ENCODE measurements around the gene CUBN.

Gene CUBN

DNA sequence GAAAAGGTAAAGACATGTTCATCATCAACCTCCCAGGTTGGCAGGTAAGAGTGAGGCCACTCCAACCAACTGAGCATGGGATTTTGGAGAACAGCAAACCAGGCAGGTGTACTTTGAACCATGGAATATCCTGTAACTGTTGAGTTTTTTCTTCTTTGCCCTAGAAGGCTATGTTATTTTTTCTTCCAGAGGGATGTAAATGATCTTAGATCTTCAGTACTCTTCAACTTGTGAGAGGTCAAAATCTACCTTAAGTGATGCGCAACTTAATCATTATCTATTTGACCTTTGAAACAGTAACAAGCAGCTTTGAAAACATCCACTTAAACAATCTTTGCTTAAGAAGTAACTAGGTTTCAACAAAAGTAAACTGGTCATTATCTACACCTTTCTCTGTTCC, at the start of gene CUBN:
Gene CUBN, minus strand, starts transcription at position 71 of the 400 bp plus-strand sequence. Its CDS starts 46 bp downstream, at position 25.
- no peak for DNase-seq

DNA sequence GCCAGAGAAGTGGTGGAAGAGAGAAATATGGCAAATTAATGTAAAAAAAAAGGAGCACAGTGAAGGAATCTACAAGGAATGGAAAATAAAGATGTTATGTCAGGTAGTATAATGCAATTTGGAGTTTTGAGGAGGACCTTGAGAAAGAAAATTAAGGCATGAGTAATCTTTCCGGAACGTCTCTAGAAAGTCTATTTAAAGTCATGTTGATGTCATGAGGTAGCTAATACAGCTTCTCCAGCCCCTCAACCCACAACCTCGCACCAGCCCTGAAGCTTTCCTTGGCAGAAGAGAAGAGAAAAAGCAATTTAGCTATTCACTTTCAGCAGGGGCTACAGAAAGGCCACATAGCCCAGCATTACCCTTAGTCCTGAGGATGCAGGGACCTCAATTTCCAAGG, 49.4 kb upstream of the CUBN start:
- no peak for DNase-seq

DNA sequence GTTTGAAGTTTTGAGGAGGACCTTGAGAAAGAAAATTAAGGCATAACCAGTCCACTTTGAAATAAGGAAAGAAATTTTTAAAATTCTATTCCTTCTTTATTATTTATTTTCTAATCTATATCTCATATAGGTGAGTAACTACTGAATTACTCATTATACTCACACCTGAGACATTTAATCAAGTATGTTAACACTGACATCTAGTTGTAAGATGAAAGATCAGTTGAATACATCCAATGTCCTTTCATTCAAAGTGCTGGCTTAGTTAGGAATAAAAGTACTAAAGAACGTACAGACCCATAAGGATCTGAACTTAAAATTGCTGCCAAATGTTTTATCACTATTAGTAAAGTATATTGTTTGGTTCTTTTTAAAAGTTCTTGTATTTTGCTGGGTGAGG, 48.4 kb upstream of the CUBN start:
- DNase-seq: no peak

DNA sequence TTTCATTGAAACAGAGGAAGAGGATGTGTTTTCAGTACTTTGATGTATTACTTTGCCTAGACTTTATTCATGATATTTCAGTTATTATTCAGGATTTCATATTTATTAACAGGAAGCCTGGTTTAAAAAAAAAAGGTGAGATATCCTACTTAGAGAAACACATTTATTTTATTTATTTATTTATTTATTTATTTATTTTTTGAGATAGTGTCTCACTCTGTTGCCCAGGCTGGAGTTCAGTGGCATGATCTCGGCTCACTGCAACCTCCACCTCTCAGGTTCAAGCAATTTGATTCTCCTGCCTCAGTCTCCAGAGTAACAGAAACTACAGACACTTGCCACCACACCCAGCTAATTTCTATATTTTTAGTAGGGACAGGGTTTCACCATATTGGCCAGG, 47.4 kb upstream of the CUBN start:
- no peak for DNase-seq

DNA sequence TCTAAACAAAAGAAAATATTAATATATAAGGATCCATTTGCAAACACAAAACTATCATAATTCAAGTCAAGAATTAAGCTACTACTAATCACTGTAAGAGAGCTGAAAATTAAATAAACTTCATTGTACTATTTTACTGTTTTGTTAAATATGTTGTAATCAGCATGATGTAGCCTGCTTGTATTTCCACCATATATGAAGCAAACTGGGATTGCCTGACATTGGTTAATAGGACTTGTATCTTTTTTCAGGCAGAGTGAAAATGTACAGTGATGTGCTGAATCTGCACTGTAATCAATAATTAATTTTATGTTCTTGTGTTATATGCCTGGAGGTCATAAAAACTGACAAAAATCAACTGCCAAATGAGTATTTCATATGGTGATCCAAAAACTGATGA, 46.5 kb upstream of the CUBN start:
- no peak for DNase-seq

DNA sequence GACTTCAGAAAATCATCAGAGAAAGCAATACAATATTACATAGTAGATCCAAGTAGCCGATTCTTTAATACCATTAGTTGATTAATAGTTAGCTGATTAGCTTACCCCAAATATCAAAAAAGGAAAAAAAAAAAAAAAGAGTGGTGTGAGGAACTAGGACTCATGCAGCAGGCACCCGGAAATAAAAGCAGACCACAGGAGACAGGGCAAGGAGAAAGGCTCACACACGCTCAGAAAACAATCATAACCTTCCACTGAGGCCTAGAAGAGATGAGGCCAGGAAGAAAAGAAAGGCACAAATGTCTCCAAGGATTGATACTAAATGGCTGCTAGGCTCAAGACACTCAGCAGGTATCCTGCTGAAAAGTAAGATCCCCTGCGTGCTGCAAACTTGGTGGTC, 45.9 kb upstream of the CUBN start:
- DNase-seq: no peak

DNA sequence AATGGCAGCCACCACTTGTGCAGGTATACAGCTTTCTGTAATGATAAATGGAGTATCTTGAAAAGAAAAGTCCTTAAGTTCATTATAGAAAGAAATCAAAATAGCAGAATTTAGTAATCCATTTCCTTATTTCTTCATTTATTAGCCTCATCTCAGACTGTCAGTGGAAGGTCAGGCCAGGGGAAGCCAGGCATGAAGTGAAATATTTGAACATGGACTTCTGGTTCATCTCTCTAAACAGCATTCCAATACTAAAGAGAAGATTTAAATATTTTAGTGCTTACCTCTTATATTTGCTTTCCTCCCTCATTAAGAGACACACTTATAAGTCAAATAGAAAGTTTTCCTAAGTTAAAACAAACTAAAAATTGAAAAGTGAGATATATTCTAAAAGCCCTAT, 45.0 kb upstream of the CUBN start:
- DNase-seq: no peak

DNA sequence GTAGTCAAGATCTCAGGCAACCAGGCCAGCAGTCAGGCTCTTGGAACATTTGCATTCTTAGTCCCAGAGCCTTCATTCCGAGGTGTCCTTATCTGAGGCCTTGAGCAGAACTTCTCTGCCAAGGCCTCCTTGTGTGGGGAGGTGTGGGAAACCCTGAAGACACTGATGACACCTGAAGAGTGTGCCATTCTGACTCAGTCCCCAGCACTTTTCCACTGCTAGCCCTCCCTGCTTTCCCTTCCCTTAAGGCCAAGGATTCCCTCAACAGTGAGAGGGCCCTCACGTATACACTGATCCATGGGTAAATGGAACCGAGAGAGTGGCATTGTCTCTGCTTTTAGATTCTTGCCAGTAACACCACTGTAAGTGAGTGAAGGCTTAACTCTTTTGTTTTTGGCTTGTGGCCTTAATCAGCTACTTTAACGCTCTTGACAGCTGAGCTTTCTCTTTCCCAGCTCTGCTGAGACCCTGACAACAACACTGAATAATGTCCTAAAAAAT, 41.6 kb upstream of the CUBN start:
- DNase-seq: no peak

DNA sequence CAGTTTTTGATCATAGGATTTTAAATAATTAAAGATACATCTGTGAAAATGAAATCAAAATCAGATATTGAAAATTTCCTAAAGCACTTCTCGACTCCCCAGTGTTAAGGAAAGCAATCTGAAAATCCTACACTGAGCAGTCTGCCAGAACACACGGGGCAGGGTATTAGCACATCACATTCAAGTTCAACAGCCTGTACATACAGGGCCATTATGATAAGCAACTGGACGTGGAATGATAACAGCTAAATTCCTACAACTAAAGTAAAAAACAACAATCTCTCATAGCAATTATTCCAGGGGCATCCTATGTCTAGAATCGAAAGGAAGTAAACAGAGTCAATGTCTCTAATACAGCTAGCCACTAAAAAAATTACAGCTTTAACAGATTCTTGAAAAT, 40.2 kb upstream of the CUBN start:
- no peak for DNase-seq

DNA sequence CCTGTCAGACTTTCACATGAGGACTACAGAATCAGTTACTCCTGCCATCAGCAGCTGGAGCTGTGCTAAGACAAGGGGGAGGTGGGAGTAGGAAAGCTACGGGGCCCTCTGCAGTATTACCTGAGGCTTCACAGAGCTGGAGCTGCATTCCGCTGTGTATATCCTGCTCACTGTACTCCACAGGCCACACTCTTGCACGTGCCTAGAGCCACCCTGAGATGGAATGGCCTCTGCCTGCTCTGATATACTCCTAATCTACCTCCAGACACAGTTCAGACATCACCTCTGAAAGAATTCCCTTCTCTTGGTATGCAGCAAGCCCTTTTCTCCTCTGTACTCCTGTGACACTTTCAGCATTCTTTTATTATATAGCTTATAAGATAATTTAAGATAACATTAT, 37.1 kb upstream of the CUBN start:
- no peak for DNase-seq

DNA sequence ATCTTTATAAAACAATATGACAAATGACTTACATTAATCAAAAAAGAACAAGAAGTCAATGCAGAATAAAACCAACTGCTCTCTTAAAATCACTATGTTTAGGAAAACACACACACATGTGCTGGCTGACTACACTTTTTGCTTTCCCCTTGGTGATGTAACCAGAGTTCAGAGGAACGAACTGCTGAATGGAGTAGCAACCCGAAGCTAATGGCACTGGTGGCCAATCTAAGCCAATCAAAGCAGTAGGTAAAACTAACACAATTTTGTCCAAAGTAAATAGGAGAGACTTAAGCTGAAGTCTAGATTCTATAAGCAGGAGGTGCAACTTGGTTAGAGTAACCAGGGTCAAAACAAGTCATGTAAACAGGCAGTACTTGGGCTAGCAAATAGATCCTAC, 33.2 kb upstream of the CUBN start:
- DNase-seq: no peak

DNA sequence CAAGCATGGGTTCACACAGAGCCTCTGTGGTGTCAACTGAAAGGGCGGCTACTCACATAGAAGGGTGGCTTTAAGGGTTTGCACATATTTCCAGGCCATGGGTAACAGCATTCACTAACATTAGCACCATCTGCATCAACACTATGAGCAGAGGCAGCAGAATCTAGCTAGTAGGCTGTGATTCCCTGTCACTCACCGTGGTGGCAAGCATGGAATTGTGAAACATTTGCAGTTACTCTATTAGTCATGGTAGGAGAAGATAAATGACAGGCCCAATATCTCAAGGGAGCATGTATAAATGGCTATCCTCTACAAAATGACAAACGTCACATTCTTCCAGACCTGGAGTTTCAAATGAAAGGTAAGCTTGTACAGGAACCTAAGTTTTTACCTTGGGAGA, 32.2 kb upstream of the CUBN start:
- no peak for DNase-seq

DNA sequence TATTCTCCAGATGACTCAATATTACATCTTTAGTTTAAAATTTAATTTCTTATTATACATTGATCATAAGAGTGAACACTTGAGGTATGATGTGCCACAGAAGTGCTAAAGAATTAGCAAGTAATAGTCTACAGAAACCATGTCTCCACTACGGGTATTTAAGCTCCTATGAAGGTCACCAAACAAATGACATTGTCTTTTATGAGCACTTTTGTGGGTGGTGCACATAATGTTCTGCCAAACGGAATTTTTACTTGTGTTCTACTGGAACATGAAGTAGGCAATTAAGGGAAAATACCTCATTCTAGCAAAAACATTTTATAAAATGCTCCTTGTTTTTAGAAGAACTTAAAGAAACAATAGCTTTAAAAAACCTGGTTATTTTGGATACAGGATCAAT, 27.4 kb upstream of the CUBN start:
- no peak for DNase-seq

DNA sequence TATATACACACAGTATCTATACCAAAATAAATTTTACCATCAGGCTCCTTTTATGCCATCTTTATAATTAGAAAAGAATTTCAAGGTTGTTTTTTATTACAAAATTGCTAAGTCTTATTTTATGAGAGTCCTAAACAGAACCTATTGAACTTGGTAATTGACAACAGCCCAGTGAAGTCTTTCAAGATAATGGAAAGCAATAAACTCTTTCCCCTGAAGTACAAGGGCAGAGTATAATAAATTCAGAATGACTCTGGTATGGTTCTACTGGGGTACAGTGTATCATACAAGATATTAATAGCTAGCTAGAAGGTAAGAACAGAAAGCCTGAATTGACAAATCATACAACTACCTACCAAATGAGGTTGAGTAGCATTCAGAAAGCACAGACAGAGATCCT, 26.2 kb upstream of the CUBN start:
- no peak for DNase-seq

DNA sequence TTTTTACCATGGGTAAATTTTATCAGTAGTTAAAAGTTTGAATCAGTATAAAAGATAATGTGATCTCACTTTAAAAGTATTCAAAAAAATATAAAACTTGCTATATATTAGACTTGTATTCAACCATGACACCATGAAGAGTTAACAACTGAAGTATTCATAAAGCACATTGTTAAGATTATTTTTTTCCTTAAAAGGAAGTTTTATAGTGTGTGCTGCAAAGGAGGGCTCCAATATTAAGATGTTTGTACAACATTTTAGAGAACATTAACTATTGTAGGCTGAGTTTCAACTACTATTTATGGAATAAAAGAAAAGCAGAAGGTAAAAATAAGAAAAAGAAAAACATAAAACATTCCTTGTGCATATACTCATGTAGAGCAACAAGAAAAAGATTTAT, 24.5 kb upstream of the CUBN start:
- no peak for DNase-seq

DNA sequence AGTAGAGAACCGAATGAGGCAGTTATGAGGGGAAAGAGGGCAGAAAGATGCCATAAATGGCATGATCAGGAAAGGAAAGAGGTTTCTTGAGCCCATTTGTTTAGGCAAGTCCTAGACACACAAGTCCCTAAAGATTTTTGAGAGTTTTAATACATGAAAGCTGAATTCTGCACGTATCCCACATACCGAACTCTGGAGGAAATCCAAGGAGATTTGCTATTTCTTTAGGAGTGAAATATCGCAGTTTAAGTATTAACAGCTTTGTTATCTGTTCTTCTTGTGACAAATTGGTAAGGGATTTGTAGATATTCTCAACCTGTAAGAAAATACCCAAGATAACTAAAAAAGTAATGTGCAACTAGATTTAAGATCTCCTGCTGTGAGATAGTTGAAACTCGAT, 23.7 kb upstream of the CUBN start:
- DNase-seq: no peak

DNA sequence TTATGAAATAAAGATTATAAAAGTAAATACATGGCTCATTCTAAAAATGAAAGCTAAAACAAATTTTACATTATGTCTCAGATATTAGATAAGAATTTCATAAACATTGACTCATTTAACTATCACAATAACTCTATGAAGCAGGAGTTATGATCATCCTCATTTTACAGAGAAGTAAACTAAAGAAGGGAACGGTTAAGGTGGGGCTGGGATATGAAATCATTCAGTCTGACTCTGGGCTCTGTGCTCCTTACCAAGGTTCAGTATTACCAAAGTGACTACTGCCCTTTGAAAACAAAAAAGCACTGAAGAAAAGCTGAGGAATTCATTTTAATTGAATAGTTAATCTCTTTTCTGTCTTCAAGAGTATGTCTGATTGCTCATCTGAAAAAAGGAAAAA, 22.1 kb upstream of the CUBN start:
- no peak for DNase-seq

DNA sequence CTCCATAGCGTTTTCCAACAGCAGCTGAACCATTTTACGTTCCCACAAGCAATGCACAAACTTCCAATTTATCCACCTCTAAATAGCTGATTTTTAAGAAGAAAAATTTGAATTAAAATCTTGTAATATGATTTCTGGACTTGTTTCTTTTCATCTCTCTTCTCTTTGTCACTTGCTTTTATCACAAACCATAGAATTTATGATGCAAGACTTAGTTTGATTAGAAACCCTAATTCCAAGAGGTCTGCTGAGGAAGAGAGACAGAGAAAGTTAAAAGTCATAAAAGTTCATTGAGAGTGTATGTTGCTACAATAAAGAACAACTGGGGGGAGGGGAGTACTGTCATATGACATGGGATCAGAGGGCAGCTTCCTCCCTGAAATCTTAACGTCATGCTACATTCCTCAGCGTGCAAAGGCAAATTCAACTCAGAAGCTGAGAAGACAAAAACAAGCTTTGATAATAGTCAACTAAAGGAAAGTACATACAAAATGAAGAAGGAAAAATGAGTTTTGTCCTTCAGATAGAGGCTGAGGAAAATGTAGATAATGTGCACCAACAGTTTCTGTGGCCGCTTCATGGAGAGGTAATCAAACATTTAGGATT, 18.4 kb upstream of the CUBN start:
- DNase-seq: no peak

DNA sequence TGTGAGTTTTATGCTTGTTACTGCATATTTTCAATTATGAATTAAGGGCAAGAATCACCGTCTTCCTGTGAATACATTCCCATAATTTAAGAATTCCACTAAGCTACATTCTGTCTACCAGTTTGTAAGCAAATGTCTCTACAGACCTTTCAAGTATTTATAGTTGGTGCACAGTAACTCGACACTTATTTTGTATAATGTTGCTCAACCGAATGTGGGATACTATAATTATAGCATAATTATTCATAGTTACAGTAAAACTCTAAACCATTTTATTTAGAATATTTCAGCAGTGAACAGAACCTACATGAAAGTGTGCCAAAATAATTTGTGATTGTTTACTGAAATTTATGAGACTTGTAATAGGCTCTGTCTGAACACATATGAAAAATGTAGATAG, 17.3 kb upstream of the CUBN start:
- DNase-seq: no peak

DNA sequence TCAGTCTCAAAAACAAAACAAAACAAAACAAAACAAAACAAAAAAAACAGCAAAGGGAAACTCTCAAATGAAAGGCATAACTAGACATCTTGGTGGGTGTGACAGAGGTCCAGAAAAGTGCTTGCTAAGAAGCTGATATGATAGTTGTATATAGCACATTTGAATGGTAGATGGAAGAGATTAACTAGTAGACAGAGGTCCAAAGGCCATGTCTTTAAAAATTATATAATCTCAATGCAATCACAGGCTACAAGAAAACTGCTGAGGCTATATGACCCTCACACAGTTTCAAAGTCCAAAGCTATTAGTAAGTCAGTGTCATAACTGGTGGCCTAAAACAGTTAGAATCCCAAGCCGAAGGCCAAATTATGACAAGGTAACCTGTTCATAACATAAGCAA, 15.6 kb upstream of the CUBN start:
- no peak for DNase-seq

DNA sequence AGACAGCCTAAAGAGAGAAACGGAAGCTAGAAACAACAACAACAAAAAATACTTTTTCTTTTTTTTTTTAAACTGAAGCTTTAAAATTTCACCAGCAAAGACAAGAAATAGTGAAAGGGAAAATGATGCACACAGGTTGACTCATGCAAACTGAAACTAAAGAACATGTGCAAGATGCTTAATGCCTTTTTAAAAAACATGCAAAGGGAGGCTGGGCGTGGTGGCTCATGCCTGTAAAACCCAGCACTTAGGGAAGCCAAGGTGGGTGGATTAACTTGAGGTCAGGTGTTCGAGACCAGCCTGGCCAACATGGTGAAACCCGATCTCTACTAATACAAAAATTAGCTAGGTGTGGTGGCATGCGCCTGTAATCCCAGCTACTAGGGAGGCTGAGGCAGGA, 15.1 kb upstream of the CUBN start:
- DNase-seq: no peak

DNA sequence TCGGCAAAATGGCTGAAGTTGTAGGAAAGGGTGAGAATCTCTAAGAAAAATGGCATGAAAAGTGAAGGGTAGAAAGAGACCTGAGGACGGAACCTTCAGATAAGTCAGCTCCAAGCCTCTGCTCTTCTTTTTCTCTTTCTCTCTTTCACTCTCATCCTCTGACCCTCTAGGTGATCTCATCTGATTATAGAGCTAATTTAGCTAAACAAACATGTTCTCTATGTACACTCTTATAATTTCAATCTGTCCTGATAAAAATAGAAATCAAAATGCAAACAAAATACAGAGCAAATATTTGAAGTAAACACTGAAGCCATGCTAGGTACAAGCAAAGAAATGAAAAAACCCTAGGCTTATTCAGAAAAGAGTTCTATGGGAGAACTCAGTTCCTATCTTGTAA, 14.4 kb upstream of the CUBN start:
- DNase-seq: no peak

DNA sequence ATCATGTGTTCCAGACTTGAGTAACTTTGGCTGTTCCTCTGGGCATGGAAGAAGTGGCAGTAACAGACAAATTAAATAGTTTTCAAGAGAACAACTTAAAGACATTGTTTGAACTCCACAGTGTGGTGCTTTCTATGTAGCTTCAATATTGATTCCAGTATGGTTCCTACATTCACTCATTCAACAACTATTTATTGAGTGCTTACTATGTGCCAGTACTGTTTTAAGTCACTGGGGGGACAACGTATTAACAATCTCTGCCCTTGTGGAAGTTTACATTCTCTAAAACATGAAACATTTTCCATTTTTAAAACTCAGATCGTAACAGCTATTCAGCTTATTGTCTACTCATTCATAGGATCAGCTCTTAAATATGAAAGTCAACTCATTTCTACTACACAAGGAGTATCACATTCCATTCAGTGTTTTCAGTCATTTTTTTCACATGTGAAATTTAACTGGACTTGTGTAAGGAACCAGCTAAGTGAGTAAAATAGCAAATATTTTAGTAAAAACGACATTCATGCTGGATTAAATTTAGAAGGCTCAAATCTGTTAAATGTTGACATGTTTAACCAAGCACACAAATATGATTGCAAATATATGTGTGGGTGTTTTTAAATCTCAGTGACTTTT, 13.6 kb upstream of the CUBN start:
- no peak for DNase-seq

DNA sequence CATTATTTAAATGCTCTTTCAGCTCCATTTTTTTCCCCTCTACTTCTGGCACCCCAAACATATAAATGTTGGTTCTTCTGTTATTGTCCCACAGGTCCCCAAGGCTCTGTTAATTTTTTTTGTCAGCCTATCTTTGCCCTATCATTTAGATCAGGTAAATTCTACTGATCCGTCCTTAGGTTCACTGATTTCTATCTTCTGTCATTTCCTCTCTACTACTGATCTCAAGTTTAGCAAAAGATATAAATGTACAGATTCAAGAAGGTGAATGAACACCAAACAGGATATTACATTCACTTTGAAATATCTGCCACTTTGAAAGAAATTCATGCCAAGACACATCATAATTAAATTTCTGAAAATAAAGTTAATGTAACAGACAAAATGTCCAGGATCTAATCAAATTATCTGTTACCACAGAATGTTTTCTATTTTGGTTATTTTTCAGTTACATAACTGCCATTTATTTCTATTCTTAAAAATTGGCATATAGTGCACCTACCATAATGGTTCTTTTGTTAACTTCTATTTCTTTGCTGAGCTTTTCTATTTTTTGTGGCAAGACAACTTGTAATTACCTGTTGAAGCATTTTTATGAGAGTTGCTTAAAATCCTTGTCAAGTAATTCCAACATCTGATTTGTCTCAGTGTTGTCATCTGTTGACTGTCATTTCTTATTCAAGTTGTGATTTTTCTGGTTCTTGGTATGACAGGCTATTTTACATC, 12.1 kb upstream of the CUBN start:
- no peak for DNase-seq

DNA sequence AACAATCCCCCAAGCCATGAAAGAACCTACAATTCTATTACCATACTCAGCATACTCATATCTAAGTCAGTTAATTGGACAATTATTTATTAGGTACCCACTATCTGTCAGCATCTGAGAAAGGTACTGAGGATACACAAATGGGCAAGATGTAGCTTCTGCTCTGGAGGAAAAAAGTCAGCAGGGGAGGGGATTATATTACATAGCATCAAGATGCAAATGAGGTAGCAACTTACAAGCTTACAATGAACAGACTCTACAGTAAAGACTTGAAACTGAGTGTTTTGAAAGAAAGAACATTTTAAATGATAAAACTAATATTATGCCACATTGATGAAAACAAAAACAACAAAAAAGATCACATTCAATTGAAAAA, 10.8 kb upstream of the CUBN start:
- DNase-seq: no peak
